ENCODE results near the gene CNOT3. TPM values are rescaled to one million over a fixed set of nuclear protein-coding genes. Genes with fewer than 3 reads are reported as not detected.

Gene CNOT3
- total and polyA plus RNA-seq, 2 of the 13 experiments (the other 11 are each of a cell fraction or from before 2014, with no cell fraction given), result 4.3 to 5.8 TPM

- TF ChIP-seq CAMTA2 (CRISPR knock-in tag; IDR thresholded peaks at IDR 0.05; ENCODE audit: borderline replicate concordance) (peak; percentile 66; the same call in 1 of the 2 replicates), TIGD3 (CRISPR knock-in tag; IDR thresholded peaks at IDR 0.05; ENCODE audit: borderline replicate concordance) (no peak), ERF (CRISPR knock-in tag; IDR thresholded peaks at IDR 0.05) (peak; percentile 84), ZNF678 (CRISPR knock-in tag; IDR thresholded peaks at IDR 0.05) (no peak), KDM3A (CRISPR knock-in tag; IDR thresholded peaks at IDR 0.05; ENCODE audit: low read depth) (peak; percentile 42; the same call in 1 of the 2 replicates), SYNCRIP (IDR thresholded peaks at IDR 0.05; ENCODE audit: insufficient read depth, low read depth, low read length) (no peak), ZBTB44 (CRISPR knock-in tag; IDR thresholded peaks at IDR 0.05) (no peak), ZNF354B (CRISPR knock-in tag; IDR thresholded peaks at IDR 0.05) (no peak), HIVEP1 (CRISPR knock-in tag; IDR thresholded peaks at IDR 0.05) (peak; percentile 80), ZNF121 (CRISPR knock-in tag; IDR thresholded peaks at IDR 0.05) (no peak), BATF2 (CRISPR knock-in tag; IDR thresholded peaks at IDR 0.05) (no peak), PHF21A (CRISPR knock-in tag; IDR thresholded peaks at IDR 0.05) (no peak), PRDM4 (CRISPR knock-in tag; IDR thresholded peaks at IDR 0.05; ENCODE audit: borderline replicate concordance) (no peak), NCOR1 (IDR thresholded peaks at IDR 0.05; ENCODE audit: borderline replicate concordance, low read length) (no peak), E2F2 (CRISPR knock-in tag; IDR thresholded peaks at IDR 0.05; ENCODE audit: borderline replicate concordance) (peak; percentile 13; the same call in 1 of the 2 replicates), CEBPG (CRISPR knock-in tag; IDR thresholded peaks at IDR 0.05) (peak; percentile 43; the same call in 1 of the 2 replicates), NFATC3 (CRISPR knock-in tag; IDR thresholded peaks at IDR 0.05) (no peak), HIC2 (CRISPR knock-in tag; IDR thresholded peaks at IDR 0.05; ENCODE audit: low read depth) (no peak), CHD4 (IDR thresholded peaks at IDR 0.05; ENCODE audit: borderline replicate concordance, low read length) (peak; percentile 99; the same call in 1 of the 2 replicates), ARID2 (CRISPR knock-in tag; IDR thresholded peaks at IDR 0.05; ENCODE audit: borderline replicate concordance) (no peak)
Measured at GRCh38 chr19:54102421-54103169, 35.0 kb upstream of the CNOT3 start, which contains the start of gene NDUFA3 (continued).

Measured in HepG2 (cell line).